ENCODE results near the gene TLR2. TPM values are rescaled to one million over a fixed set of nuclear protein-coding genes. Genes with fewer than 3 reads are reported as not detected.

Gene TLR2
- total and polyA plus RNA-seq, 10 of the 15 experiments (the other 5 are each of a cell fraction or from before 2014, with no cell fraction given): under 0.01 to 0.19 (median 0.06) TPM; not detected in 4

DNA sequence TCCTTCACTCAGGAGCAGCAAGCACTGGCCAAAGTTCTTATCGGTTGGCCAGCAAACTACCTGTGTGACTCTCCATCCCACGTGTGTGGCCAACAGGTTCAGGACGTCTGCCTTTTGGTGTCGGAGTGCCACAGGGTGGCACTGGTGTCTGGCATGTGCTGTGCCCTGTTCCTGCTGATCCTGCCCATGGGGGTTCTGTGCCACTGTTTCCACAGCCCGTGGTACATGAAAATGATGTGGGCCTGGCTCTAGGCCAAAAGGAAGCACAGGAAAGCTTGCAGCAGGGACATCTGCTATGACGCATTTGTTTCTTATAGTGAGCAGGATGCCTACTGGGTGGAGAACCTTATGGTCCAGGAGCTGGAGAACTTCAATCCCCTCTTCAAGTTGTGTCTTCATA is 4.6 kb upstream of the TLR2 start:
- H3K4me2 ChIP-seq (ENCODE audit: control insufficient read depth, insufficient read depth): no peak overlapping the region
- no peaks in the 10 kb centered on the region for H3K79me2 ChIP-seq (ENCODE audit: control insufficient read depth, insufficient read depth, low read length)
- ChIA-PET POLR2A (no interaction called here), SMC1A (ENCODE audit: uncharacterized antibody, unreplicated experiment) (interaction anchor here (1.0 kb wide), 1 partner anchor 99 kb away, joined by 3 read pairs; no protein-coding TSS in a partner anchor), CTCF (no interaction called here), RAD21 (ENCODE audit: unreplicated experiment) (no interaction called here)
- peaks cover 2 to 16% of the 10 kb centered on the region in 2 experiments; a peak in 3 of 4 replicates for H3K27me3 ChIP-seq (replicated peaks in 1 of 2; ENCODE audit: control insufficient read depth in 2 of 2, insufficient read depth in 2 of 2, low read length in 1 of 2)
- no peak for ATAC-seq
- no peak overlapping the region for H3K4me3 ChIP-seq
- 60% methylated on average over 6 of the region's 6 CpGs for WGBS (ENCODE audit: insufficient coverage, insufficient replicate concordance, low lambda C conversion rate, missing lambda C conversion rate)
- DNase-seq (ENCODE audit: low read depth, low spot score): no peak
- H3K4me1 ChIP-seq (ENCODE audit: control insufficient read depth, insufficient read depth, low read length): peaks cover 2% of the 10 kb centered on the region; the same call in 1 of the 2 replicates
- H4K20me1 ChIP-seq (ENCODE audit: control insufficient read depth, insufficient read depth): no peaks in the 10 kb centered on the region
- H3K9ac ChIP-seq (ENCODE audit: control insufficient read depth, insufficient read depth, low read length): no peak overlapping the region
- TF ChIP-seq TCF12 (IDR thresholded peaks at IDR 0.05; ENCODE audit: low read depth, low read length) (no peak), MYB (IDR thresholded peaks at IDR 0.05; ENCODE audit: borderline replicate concordance, low read depth, low read length) (no peak), RAD51 (IDR thresholded peaks at IDR 0.05) (no peak), RBBP5 (conservative IDR thresholded peaks at IDR 0.05) (no peak), CREM (IDR thresholded peaks at IDR 0.05; ENCODE audit: low read depth) (no peak), NRF1 (conservative IDR thresholded peaks at IDR 0.05; ENCODE audit: low read depth, low read length) (no peak), WRNIP1 (IDR thresholded peaks at IDR 0.05; ENCODE audit: borderline replicate concordance, low read depth, low read length) (no peak), ZBED1 (IDR thresholded peaks at IDR 0.05; ENCODE audit: borderline replicate concordance) (no peak), PRDM15 (CRISPR knock-in tag; IDR thresholded peaks at IDR 0.05) (no peak), JUNB (IDR thresholded peaks at IDR 0.05) (no peak), ZNF384 (IDR thresholded peaks at IDR 0.05; ENCODE audit: borderline replicate concordance, low read depth, low read length) (no peak), EED (IDR thresholded peaks at IDR 0.05; ENCODE audit: low read depth) (no peak), MXI1 (IDR thresholded peaks at IDR 0.05; ENCODE audit: low read depth, low read length) (no peak), SUPT20H (IDR thresholded peaks at IDR 0.05; ENCODE audit: borderline replicate concordance, control insufficient read depth, low read depth, low read length) (no peak)
- TF ChIP-seq, protein P1, sequence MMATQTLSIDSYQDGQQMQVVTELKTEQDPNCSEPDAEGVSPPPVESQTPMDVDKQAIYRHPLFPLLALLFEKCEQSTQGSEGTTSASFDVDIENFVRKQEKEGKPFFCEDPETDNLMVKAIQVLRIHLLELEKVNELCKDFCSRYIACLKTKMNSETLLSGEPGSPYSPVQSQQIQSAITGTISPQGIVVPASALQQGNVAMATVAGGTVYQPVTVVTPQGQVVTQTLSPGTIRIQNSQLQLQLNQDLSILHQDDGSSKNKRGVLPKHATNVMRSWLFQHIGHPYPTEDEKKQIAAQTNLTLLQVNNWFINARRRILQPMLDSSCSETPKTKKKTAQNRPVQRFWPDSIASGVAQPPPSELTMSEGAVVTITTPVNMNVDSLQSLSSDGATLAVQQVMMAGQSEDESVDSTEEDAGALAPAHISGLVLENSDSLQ (IDR thresholded peaks at IDR 0.05): no peak
- TF ChIP-seq, protein P2, sequence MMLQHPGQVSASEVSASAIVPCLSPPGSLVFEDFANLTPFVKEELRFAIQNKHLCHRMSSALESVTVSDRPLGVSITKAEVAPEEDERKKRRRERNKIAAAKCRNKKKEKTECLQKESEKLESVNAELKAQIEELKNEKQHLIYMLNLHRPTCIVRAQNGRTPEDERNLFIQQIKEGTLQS (IDR thresholded peaks at IDR 0.05; ENCODE audit: borderline replicate concordance, extremely low read depth, low read depth, low read length): no peak
- TF ChIP-seq, protein P3, sequence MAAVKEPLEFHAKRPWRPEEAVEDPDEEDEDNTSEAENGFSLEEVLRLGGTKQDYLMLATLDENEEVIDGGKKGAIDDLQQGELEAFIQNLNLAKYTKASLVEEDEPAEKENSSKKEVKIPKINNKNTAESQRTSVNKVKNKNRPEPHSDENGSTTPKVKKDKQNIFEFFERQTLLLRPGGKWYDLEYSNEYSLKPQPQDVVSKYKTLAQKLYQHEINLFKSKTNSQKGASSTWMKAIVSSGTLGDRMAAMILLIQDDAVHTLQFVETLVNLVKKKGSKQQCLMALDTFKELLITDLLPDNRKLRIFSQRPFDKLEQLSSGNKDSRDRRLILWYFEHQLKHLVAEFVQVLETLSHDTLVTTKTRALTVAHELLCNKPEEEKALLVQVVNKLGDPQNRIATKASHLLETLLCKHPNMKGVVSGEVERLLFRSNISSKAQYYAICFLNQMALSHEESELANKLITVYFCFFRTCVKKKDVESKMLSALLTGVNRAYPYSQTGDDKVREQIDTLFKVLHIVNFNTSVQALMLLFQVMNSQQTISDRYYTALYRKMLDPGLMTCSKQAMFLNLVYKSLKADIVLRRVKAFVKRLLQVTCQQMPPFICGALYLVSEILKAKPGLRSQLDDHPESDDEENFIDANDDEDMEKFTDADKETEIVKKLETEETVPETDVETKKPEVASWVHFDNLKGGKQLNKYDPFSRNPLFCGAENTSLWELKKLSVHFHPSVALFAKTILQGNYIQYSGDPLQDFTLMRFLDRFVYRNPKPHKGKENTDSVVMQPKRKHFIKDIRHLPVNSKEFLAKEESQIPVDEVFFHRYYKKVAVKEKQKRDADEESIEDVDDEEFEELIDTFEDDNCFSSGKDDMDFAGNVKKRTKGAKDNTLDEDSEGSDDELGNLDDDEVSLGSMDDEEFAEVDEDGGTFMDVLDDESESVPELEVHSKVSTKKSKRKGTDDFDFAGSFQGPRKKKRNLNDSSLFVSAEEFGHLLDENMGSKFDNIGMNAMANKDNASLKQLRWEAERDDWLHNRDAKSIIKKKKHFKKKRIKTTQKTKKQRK (IDR thresholded peaks at IDR 0.05; ENCODE audit: low read depth, low read length): no peak
- no peaks in the 10 kb centered on the region; the same call in none of the 3 replicates for H3K9me3 ChIP-seq (replicated peaks; ENCODE audit: control insufficient read depth, insufficient read depth, low read length)
- no TSS peak for BruUV-seq (replicated peaks)
- H3K36me3 ChIP-seq (ENCODE audit: control insufficient read depth in 2 of 2, insufficient read depth in 2 of 2, low read length in 1 of 2): no peaks in the 10 kb centered on the region
- intact Hi-C loops (cut with micrococcal nuclease; ENCODE audit: unreplicated experiment) (no loop called here), in situ Hi-C loops (cut with MboI) (no loop called here)
- FAIRE-seq: no peak
- no peak overlapping the region for H2AFZ ChIP-seq (ENCODE audit: control insufficient read depth, low read depth, low read length)
- H3K27ac ChIP-seq (ENCODE audit: control insufficient read depth, insufficient read depth): no peak overlapping the region

All from GM12878 (cell line).